ENCODE data around the gene CDSN. TPM values are rescaled to one million over a fixed set of nuclear protein-coding genes. Genes with fewer than 3 reads are reported as not detected.
A peak's percentile ranks its signal among the peaks of the same experiment; 100 is the strongest.

Gene CDSN
- total and polyA plus RNA-seq, 2 donors from 2014 or later: 0.13 TPM; not detected in 1

GRCh38 chr6:31121131-31121790 is 1.0 kb upstream of the CDSN start:
- Histone ChIP-seq H3K9ac (ENCODE audit: low read length in 3 of 3) (no peak overlapping the region), H3K4me1 (ENCODE audit: control insufficient read depth in 2 of 3, insufficient read depth in 2 of 3, low read depth in 1 of 3, low read length in 3 of 3) (peaks cover 0 to 11% (median 0%) of the 10 kb centered on the region in 3 donors), H3K4me3 (ENCODE audit: low read length in 3 of 3) (no peak overlapping the region), H3K36me3 (ENCODE audit: control insufficient read depth in 2 of 3, insufficient read depth in 3 of 3, low read length in 3 of 3) (no peaks in the 10 kb centered on the region), H3K27ac (ENCODE audit: low read depth in 2 of 2, low read length in 2 of 2) (no peak overlapping the region), H3K27me3 (ENCODE audit: control insufficient read depth, insufficient read depth, low read length) (no peaks in the 10 kb centered on the region), H3K9me3 (ENCODE audit: control insufficient read depth in 2 of 3, insufficient read depth in 1 of 3, low read length in 3 of 3) (no peaks in the 10 kb centered on the region)
- FAIRE-seq (no peak), DNase-seq (peak in 1 of 5 donors; percentile 69)
- intact Hi-C loops (cut with DNase I): no loop called here
- no peak for TF ChIP-seq CTCF (IDR thresholded peaks at IDR 0.05; ENCODE audit: borderline replicate concordance, extremely low read depth, insufficient read depth)

- no peaks in the 10 kb centered on the region for H3K9me3 ChIP-seq (ENCODE audit: control insufficient read depth in 2 of 3, insufficient read depth in 1 of 3, low read length in 3 of 3)
- no peak for TF ChIP-seq CTCF (IDR thresholded peaks at IDR 0.05; ENCODE audit: borderline replicate concordance, extremely low read depth, insufficient read depth)
- no peak overlapping the region for H3K9ac ChIP-seq (ENCODE audit: low read length in 3 of 3)
- no peaks in the 10 kb centered on the region for H3K27me3 ChIP-seq (ENCODE audit: control insufficient read depth, insufficient read depth, low read length)
- DNase-seq: peak in 1 of 5 donors; percentile 42
- FAIRE-seq: no peak
- H3K4me1 ChIP-seq (ENCODE audit: control insufficient read depth in 2 of 3, insufficient read depth in 2 of 3, low read depth in 1 of 3, low read length in 3 of 3): peaks cover 0 to 10% (median 0%) of the 10 kb centered on the region in 3 donors
- H3K27ac ChIP-seq (ENCODE audit: low read depth in 2 of 2, low read length in 2 of 2): no peak overlapping the region
- no peak overlapping the region for H3K4me3 ChIP-seq (ENCODE audit: low read length in 3 of 3)
- intact Hi-C loops (cut with DNase I): no loop called here
- no peaks in the 10 kb centered on the region for H3K36me3 ChIP-seq (ENCODE audit: control insufficient read depth in 2 of 3, insufficient read depth in 3 of 3, low read length in 3 of 3)
Observed at GRCh38 chr6:31118178-31118577, 2.1 kb downstream of the CDSN start.

- H3K27ac ChIP-seq (ENCODE audit: low read depth in 2 of 2, low read length in 2 of 2): no peak overlapping the region
- H3K27me3 ChIP-seq (ENCODE audit: control insufficient read depth, insufficient read depth, low read length): no peaks in the 10 kb centered on the region
- no peaks in the 10 kb centered on the region for H3K36me3 ChIP-seq (ENCODE audit: control insufficient read depth in 2 of 3, insufficient read depth in 3 of 3, low read length in 3 of 3)
- H3K4me1 ChIP-seq (ENCODE audit: control insufficient read depth in 2 of 3, insufficient read depth in 2 of 3, low read depth in 1 of 3, low read length in 3 of 3): no peaks in the 10 kb centered on the region
- intact Hi-C loops (cut with DNase I): no loop called here
- DNase-seq (peak in 2 of 5 donors; percentile 12 to 48), FAIRE-seq (no peak)
- TF ChIP-seq CTCF (IDR thresholded peaks at IDR 0.05; ENCODE audit: borderline replicate concordance, extremely low read depth, insufficient read depth): no peak
- no peak overlapping the region for H3K9ac ChIP-seq (ENCODE audit: low read length in 3 of 3)
- H3K9me3 ChIP-seq (ENCODE audit: control insufficient read depth in 2 of 3, insufficient read depth in 1 of 3, low read length in 3 of 3): no peaks in the 10 kb centered on the region
- H3K4me3 ChIP-seq (ENCODE audit: low read length in 3 of 3): no peak overlapping the region
Observed at GRCh38 chr6:31116661-31117385, 3.4 kb downstream of the CDSN start.

All from kidney (tissue), 14 donors.